ENCODE data around the gene PLD2.
A peak's percentile ranks its signal among the peaks of the same experiment; 100 is the strongest.
"Not testable (repeated sequence)": the region's sequence is repeated elsewhere in the genome, so short reads cannot be mapped to it uniquely, and the experiment has no call there.

The PLD2 gene

GRCh38 chr17:4850246-4850645, 43.3 kb downstream of the PLD2 start:
- Histone ChIP-seq H3K9me3 (ENCODE audit: low read length) (no peaks in the 10 kb centered on the region), H3K9ac (ENCODE audit: low read length) (no peak overlapping the region), H3K27ac (ENCODE audit: low read depth, low read length) (no peak overlapping the region), H3K36me3 (ENCODE audit: insufficient read depth, low read length) (peaks cover 8% of the 10 kb centered on the region), H3K4me1 (ENCODE audit: insufficient read depth, low read length) (peaks cover 3% of the 10 kb centered on the region), H3K27me3 (ENCODE audit: control insufficient read depth in 1 of 2, insufficient read depth in 2 of 2, low read length in 2 of 2) (no peaks in the 10 kb centered on the region), H3K4me3 (ENCODE audit: low read depth in 1 of 2, low read length in 2 of 2) (no peak overlapping the region)

DNA sequence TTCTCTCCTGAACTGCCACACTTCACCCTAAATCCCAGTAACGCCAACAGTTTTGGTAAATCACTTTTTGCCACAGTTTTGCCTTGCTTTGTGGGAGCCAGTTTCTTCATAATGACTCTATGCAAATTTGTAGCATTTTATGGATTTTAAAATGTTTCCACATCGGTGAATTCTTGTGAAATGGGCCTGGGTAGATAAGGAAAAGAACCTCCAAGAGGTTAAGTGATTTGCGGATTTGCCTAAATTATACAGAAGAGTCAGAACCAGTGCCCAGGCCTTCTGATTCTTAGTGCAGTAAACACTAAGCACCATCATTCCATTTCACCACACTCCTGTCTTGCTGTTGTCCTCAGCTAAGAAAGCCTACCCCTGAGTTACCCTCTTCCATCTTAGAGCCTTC, 44.1 kb downstream of the PLD2 start:
- no peak overlapping the region for H3K4me3 ChIP-seq (ENCODE audit: low read depth in 1 of 2, low read length in 2 of 2)
- no peaks in the 10 kb centered on the region for H3K9me3 ChIP-seq (ENCODE audit: low read length)
- peaks cover 3% of the 10 kb centered on the region for H3K4me1 ChIP-seq (ENCODE audit: insufficient read depth, low read length)
- H3K27ac ChIP-seq (ENCODE audit: low read depth, low read length), result no peak overlapping the region
- no peak overlapping the region for H3K9ac ChIP-seq (ENCODE audit: low read length)
- H3K27me3 ChIP-seq (ENCODE audit: control insufficient read depth in 1 of 2, insufficient read depth in 2 of 2, low read length in 2 of 2), result no peaks in the 10 kb centered on the region
- H3K36me3 ChIP-seq (ENCODE audit: insufficient read depth, low read length), result peaks cover 8% of the 10 kb centered on the region

GRCh38 chr17:4852567-4853207, 45.7 kb downstream of the PLD2 start:
- no peak overlapping the region for H3K9ac ChIP-seq (ENCODE audit: low read length)
- H3K27ac ChIP-seq (ENCODE audit: low read depth, low read length), result no peak overlapping the region

DNA sequence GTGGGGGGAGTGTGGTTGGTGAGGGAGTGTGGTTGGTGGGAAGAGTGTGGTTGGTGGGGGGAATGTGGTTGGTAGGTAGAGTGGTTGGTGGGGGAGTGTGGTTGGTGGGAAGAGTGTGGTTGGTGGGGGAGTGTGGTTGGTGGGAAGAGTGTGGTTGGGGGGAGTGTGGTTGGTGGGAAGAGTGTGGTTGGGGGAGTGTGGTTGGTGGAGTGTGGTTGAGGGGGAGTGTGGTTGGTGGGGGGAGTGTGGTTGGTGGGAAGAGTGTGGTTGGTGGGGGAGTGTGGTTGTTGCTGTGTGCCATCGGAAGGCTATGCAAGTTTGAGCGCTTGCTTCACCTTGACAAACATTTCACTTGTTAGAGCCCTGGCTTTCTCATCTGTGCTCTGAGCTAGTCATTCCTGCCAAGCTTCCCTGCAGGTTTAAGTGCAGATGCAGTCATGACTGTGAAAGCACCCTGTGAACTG, 46.3 kb downstream of the PLD2 start:
- H3K9ac ChIP-seq (ENCODE audit: low read length), result no peak overlapping the region
- H3K4me3 ChIP-seq (ENCODE audit: low read depth in 1 of 2, low read length in 2 of 2), result no peak overlapping the region
- H3K27me3 ChIP-seq (ENCODE audit: control insufficient read depth in 1 of 2, insufficient read depth in 2 of 2, low read length in 2 of 2), result no peaks in the 10 kb centered on the region
- H3K27ac ChIP-seq (ENCODE audit: low read depth, low read length), result no peak overlapping the region
- H3K9me3 ChIP-seq (ENCODE audit: low read length), result no peaks in the 10 kb centered on the region
- H3K4me1 ChIP-seq (ENCODE audit: insufficient read depth, low read length), result peaks cover 12% of the 10 kb centered on the region
- no peaks in the 10 kb centered on the region for H3K36me3 ChIP-seq (ENCODE audit: insufficient read depth, low read length)

More at GRCh38 chr17:4852567-4853207, 45.7 kb downstream of the PLD2 start:
- H3K4me1 ChIP-seq (ENCODE audit: insufficient read depth, low read length), result peaks cover 7% of the 10 kb centered on the region
- H3K36me3 ChIP-seq (ENCODE audit: insufficient read depth, low read length), result no peaks in the 10 kb centered on the region
- H3K9me3 ChIP-seq (ENCODE audit: low read length), result no peaks in the 10 kb centered on the region
- no peaks in the 10 kb centered on the region for H3K27me3 ChIP-seq (ENCODE audit: control insufficient read depth in 1 of 2, insufficient read depth in 2 of 2, low read length in 2 of 2)
- no peak overlapping the region for H3K4me3 ChIP-seq (ENCODE audit: low read depth in 1 of 2, low read length in 2 of 2)

DNA sequence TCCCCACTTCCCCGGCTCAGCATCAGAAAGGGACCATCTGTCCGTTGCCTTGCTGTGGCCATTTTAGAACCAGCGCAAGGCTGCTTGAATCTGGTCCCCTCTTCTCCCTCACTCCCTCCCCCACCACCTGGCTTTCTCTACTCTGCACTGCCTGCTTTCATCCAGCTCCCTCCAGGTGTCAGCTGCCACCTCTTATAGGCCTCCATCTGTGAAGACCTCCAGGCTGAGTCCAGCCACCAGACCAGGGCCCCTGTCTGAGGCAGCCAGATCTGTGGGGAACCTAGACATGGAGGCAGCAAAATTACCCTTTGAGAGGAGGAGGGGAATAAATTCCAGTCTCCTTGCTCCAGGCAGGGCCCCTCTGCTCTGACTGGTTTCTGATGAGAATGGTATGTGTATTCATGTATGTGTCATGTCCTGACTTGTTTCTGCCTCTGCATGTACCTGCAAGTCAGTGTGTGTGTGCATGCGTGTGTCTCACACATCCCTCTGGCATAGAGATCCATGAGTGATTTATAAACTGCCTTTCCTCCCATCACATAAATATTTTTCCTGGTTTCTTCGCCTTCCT, 47.2 kb downstream of the PLD2 start:
- Histone ChIP-seq H3K4me3 (ENCODE audit: low read depth in 1 of 2, low read length in 2 of 2) (no peak overlapping the region), H3K27me3 (ENCODE audit: control insufficient read depth in 1 of 2, insufficient read depth in 2 of 2, low read length in 2 of 2) (no peaks in the 10 kb centered on the region), H3K27ac (ENCODE audit: low read depth, low read length) (no peak overlapping the region), H3K9me3 (ENCODE audit: low read length) (no peaks in the 10 kb centered on the region), H3K9ac (ENCODE audit: low read length) (no peak overlapping the region), H3K4me1 (ENCODE audit: insufficient read depth, low read length) (peaks cover 20% of the 10 kb centered on the region), H3K36me3 (ENCODE audit: insufficient read depth, low read length) (no peaks in the 10 kb centered on the region)

DNA sequence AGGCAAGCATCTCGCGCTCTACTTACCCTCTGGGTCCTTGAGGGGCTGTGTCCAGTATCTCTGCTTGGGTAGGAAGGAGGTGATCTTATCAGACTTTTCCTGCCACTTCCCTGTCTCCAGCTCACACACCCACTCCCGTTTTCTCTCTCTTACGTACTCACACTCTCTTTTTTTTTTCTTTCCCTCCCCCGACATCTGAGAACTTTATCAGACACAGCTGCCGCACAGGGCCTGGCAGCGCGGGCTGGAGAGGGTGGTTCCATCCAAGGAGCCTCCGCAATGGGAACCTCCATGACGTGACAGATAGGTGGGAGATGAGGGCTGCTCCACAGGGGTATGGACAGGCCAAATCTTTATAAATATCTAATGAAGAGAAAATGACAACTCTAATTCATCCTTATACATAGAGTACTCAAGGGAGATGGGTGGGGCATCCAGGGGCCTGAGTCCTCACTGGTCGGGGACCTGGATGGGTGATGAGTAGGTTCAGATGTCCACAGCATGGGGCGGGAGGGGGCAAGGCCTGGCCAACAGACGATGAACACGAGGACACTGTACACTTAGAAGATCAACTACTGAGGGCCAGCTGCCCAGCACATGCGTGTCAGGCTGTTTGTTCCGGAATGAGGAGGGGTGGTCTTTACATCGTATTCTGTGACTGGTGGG, 49.5 kb downstream of the PLD2 start:
- Histone ChIP-seq H3K4me1 (ENCODE audit: insufficient read depth, low read length) (peaks cover 21% of the 10 kb centered on the region), H3K36me3 (ENCODE audit: insufficient read depth, low read length) (peaks cover 5% of the 10 kb centered on the region), H3K27me3 (ENCODE audit: control insufficient read depth in 1 of 2, insufficient read depth in 2 of 2, low read length in 2 of 2) (no peaks in the 10 kb centered on the region), H3K9ac (ENCODE audit: low read length) (no peak overlapping the region), H3K9me3 (ENCODE audit: low read length) (no peaks in the 10 kb centered on the region), H3K4me3 (ENCODE audit: low read depth in 1 of 2, low read length in 2 of 2) (no peak overlapping the region), H3K27ac (ENCODE audit: low read depth, low read length) (no peak overlapping the region)

- no peak overlapping the region for H3K9ac ChIP-seq (ENCODE audit: low read length)
- peaks cover 21% of the 10 kb centered on the region for H3K4me1 ChIP-seq (ENCODE audit: insufficient read depth, low read length)
- H3K27ac ChIP-seq (ENCODE audit: low read depth, low read length), result no peak overlapping the region
- no peak overlapping the region for H3K4me3 ChIP-seq (ENCODE audit: low read depth in 1 of 2, low read length in 2 of 2)
- H3K36me3 ChIP-seq (ENCODE audit: insufficient read depth, low read length), result peaks cover 5% of the 10 kb centered on the region
- H3K9me3 ChIP-seq (ENCODE audit: low read length), result no peaks in the 10 kb centered on the region
- H3K27me3 ChIP-seq (ENCODE audit: control insufficient read depth in 1 of 2, insufficient read depth in 2 of 2, low read length in 2 of 2), result no peaks in the 10 kb centered on the region
Observed at GRCh38 chr17:4856937-4857314, 50.0 kb downstream of the PLD2 start.

GRCh38 chr17:4857347-4857746, 50.4 kb downstream of the PLD2 start:
- H3K9me3 ChIP-seq (ENCODE audit: low read length); H3K27ac ChIP-seq (ENCODE audit: low read depth, low read length); H3K4me3 ChIP-seq (ENCODE audit: low read depth in 1 of 2, low read length in 2 of 2); H3K9ac ChIP-seq (ENCODE audit: low read length); H3K27me3 ChIP-seq (ENCODE audit: control insufficient read depth in 1 of 2, insufficient read depth in 2 of 2, low read length in 2 of 2); H3K36me3 ChIP-seq (ENCODE audit: insufficient read depth, low read length): not testable (repeated sequence)
- H3K4me1 ChIP-seq (ENCODE audit: insufficient read depth, low read length), result peaks cover 18% of the 10 kb centered on the region

GRCh38 chr17:4858068-4858881, 51.3 kb downstream of the PLD2 start:
- Histone ChIP-seq H3K4me3 (ENCODE audit: low read depth in 1 of 2, low read length in 2 of 2) (no peak overlapping the region), H3K27me3 (ENCODE audit: control insufficient read depth in 1 of 2, insufficient read depth in 2 of 2, low read length in 2 of 2) (no peaks in the 10 kb centered on the region), H3K27ac (ENCODE audit: low read depth, low read length) (peak overlapping the region; percentile 27), H3K36me3 (ENCODE audit: insufficient read depth, low read length) (peaks cover 5% of the 10 kb centered on the region), H3K9me3 (ENCODE audit: low read length) (no peaks in the 10 kb centered on the region), H3K4me1 (ENCODE audit: insufficient read depth, low read length) (peaks cover 17% of the 10 kb centered on the region), H3K9ac (ENCODE audit: low read length) (no peak overlapping the region)

DNA sequence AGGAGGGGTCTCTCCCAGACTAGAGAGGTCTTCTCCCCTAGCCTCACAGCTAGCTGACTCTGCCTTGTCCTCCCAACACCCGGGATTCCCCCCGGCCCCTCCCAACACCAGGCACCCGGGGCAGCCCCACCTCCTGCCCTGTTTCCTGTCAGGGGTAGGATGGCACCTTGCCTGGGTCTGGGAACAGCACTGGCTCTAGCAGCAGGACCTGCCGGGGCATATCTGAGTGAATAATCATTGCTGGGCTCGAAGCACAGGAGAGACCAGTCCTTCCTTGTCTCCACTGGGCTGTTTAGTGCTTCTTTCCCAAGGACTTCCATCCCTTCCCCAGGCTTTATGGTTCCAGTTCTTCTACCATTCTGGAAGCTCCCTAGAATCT, 51.9 kb downstream of the PLD2 start:
- H3K36me3 ChIP-seq (ENCODE audit: insufficient read depth, low read length), result peaks cover 5% of the 10 kb centered on the region
- H3K27ac ChIP-seq (ENCODE audit: low read depth, low read length), result peak overlapping the region; percentile 27
- no peaks in the 10 kb centered on the region for H3K27me3 ChIP-seq (ENCODE audit: control insufficient read depth in 1 of 2, insufficient read depth in 2 of 2, low read length in 2 of 2)
- no peaks in the 10 kb centered on the region for H3K9me3 ChIP-seq (ENCODE audit: low read length)
- peaks cover 17% of the 10 kb centered on the region for H3K4me1 ChIP-seq (ENCODE audit: insufficient read depth, low read length)
- no peak overlapping the region for H3K4me3 ChIP-seq (ENCODE audit: low read depth in 1 of 2, low read length in 2 of 2)
- no peak overlapping the region for H3K9ac ChIP-seq (ENCODE audit: low read length)

DNA sequence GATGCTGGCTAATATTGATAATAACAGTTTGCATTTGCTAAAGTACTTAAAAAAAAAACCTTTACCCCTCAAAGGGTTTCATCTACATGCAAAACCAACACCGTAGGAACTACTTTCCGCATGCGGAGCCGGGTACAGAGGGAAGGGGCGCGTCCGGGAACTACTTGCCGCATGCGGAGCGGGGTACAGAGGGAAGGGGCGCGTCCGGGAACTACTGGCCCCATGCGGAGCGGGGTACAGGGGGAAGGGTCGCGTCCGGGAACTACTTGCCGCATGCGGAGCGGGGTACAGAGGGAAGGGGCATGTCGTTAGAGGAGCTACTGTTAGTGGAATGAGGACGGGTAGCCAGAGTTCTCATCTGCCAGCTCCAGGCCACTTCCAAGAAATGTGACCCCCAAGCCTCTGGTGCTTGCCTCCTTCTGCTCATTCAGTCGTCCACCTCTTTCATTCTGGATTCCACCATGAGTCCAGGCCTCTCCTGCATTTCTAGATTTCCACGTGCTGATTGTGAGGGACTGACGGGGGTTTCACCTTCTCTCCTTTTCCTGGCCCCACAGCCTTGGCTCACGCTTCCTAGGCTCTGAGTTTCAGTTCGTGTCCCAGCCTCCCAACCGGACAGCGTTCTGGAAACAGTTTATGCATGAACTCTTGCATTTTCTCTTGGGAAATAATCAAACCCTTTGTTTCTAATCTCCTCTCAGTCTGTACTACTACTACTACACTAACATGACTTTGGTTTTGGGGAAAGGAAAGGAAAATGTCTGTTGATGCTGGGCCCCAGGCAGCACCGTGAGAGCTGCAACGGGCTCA, 53.1 kb downstream of the PLD2 start:
- no peak overlapping the region for H3K27ac ChIP-seq (ENCODE audit: low read depth, low read length)
- H3K4me3 ChIP-seq (ENCODE audit: low read depth in 1 of 2, low read length in 2 of 2), result no peak overlapping the region
- peaks cover 17% of the 10 kb centered on the region for H3K4me1 ChIP-seq (ENCODE audit: insufficient read depth, low read length)
- no peaks in the 10 kb centered on the region for H3K27me3 ChIP-seq (ENCODE audit: control insufficient read depth in 1 of 2, insufficient read depth in 2 of 2, low read length in 2 of 2)
- no peaks in the 10 kb centered on the region for H3K9me3 ChIP-seq (ENCODE audit: low read length)
- no peak overlapping the region for H3K9ac ChIP-seq (ENCODE audit: low read length)
- H3K36me3 ChIP-seq (ENCODE audit: insufficient read depth, low read length), result peaks cover 5% of the 10 kb centered on the region
